Adrenal gland (tissue), 12 donors: ENCODE measurements around the gene TIGD1. TPM values are rescaled to one million over a fixed set of nuclear protein-coding genes. Genes with fewer than 3 reads are reported as not detected.

Experiments
- DNase-seq, 7 donors: peaks; one replicate each; pipeline ENCODE4 v3.0.0-alpha.2; 2019 to 2020
- H3K27ac ChIP-seq, 5 donors: fragments of 200-600 bp; sonication (generic) in 4 of 5; 1 replicate in 3 of 5; 2 replicates in 2 of 5; pipeline versions ENCODE4 v1.5.1 to v1.8.0; 2016 to 2020; ENCODE audit warnings: mild to moderate bottlenecking in 1 of 5
- H3K27me3 ChIP-seq: fragments of 200-600 bp; 2 replicates; pipeline ENCODE4 v1.8.0; 2021
- H3K36me3 ChIP-seq, 2 donors: fragments of 200-600 bp; replicated peaks in 1 of 2; 1 replicate in 1 of 2; 2 replicates in 1 of 2; pipeline versions ENCODE4 v1.5.1 to v1.8.0; 2018 to 2022
- H3K4me1 ChIP-seq, 2 donors: fragments of 200-600 bp; replicated peaks in 1 of 2; 1 replicate in 1 of 2; 2 replicates in 1 of 2; pipeline versions ENCODE4 v1.5.1 to v1.8.0; 2018 to 2021
- H3K4me3 ChIP-seq, 4 donors: fragments of 200-600 bp; sonication (generic) in 3 of 4; one replicate each; pipeline ENCODE4 v1.5.1; 2016 to 2018
- H3K9me3 ChIP-seq, 3 donors: fragments of 200-600 bp; sonication (generic) in 1 of 3; replicated peaks in 1 of 3; 1 replicate in 2 of 3; 2 replicates in 1 of 3; pipeline versions ENCODE4 v1.5.1 to v1.8.0; 2016 to 2021
- CTCF ChIP-seq, 6 experiments: fragments of 450-650 bp in 4 of 6; fragments of 200-600 bp in 2 of 6; sonication (generic) in 1 of 6; IDR thresholded peaks; 1 replicate in 5 of 6; 2 replicates in 1 of 6; pipeline versions ENCODE4 v1.5.1 to v1.8.0; 2016 to 2021; ENCODE audit warnings: antibody characterized with exemption in 6 of 6, mild to moderate bottlenecking in 2 of 6, moderate library complexity in 1 of 6
- POLR2A ChIP-seq, 2 donors: fragments of 450-650 bp; IDR thresholded peaks; one replicate each; pipeline ENCODE4 v1.6.1; 2017; ENCODE audit warnings: antibody characterized with exemption in 2 of 2, mild to moderate bottlenecking in 2 of 2, moderate library complexity in 1 of 2
- WGBS, 4 donors: extraction: QIAGEN DNeasy Blood & Tissue Kit in 2 of 4; methylation state at CpG; one replicate each; pipeline versions ENCODE4 v1.1.5 to v1.1.7; 2013 to 2017; 5-methylcytosine and 5-hydroxymethylcytosine counted together
- intact Hi-C, 2 donors: fragments of 100-400 bp; cut with DNase I; formaldehyde crosslinking; loops; one replicate each; pipeline versions ENCODE4 v1.14.1 to v1.15.0; 2022 to 2023
- polyA plus RNA-seq, 3 donors: library from polyadenylated mRNA; stranded (reverse); fragments of 200-250 nt in 2 of 3; fragments of 350-450 nt in 1 of 3; fragmentation: Illumina TruSeq in 1 of 3; extraction: RNeasy Lipid Tissue Mini Kit (QIAGEN cat#74804) in 1 of 3; gene quantifications; one replicate each; pipeline ENCODE4 v1.2.3, GENCODE V29; 2013 to 2014
- total RNA-seq, 9 donors: library from RNA; depleted of rRNA in 4 of 9; stranded (reverse); fragments of >200 nt in 4 of 9; fragments of 120-200 nt in 1 of 9; fragmentation: NEBNext Ultra II Directional in 1 of 9; extraction: Animal tissue kit (Norgen Biotek cat#: 25700) in 1 of 9; gene quantifications; one replicate each; pipeline versions ENCODE4 v1.1.0 to v1.2.4, GENCODE V29; 2013 to 2023
- donor health status: healthy with polysubstance abuse.
- donor health status: Bipolar disorder and iron deficiency.
- donor health status: DM: yes; HTN: yes; CAD: no.
- donor health status: DM: no; HTN: no; CAD: no.
- donor health status: DM: no; HTN: no; CAD: no.
- donor health status: DM: yes; HTN: yes; CAD: no.

TIGD1 gene
- total and polyA plus RNA-seq, 12 donors, result 2.2 to 20.5 (median 4.4) TPM

DNA sequence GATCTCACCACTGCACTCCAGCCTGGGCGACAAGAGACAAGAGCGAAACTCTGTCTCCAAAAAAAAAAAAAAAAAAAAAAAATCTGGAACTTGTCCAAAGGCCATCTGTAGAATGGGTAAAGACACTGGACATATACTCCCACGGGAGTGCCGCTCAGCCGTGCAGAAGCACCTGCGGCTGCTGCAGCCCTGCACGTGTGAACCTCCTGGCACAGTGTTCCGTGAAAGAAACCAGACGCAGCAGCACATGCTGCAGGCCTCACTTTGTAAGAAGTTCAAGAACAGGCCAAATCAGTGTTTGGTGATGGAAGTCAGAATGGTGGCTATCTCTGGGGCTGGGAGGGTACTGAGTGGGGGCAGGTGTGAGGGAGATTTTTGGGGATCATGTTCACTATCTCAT, 17.9 kb downstream of the TIGD1 start:
- peak in 1 of 7 donors; percentile 6 for DNase-seq
- Histone ChIP-seq H3K9me3 (no peaks in the 10 kb centered on the region), H3K27me3 (peaks cover 5% of the 10 kb centered on the region), H3K27ac (no peak overlapping the region), H3K4me1 (no peaks in the 10 kb centered on the region), H3K4me3 (no peak overlapping the region), H3K36me3 (no peaks in the 10 kb centered on the region)
- intact Hi-C loops, result no loop called here
- WGBS, 4 donors, result 70 to 83% (median 76%) methylated on average over 9 of the region's 9 CpGs
- TF ChIP-seq POLR2A (IDR thresholded peaks at IDR 0.05) (no peak), CTCF (IDR thresholded peaks at IDR 0.05) (no peak)

- DNase-seq, result peak in 1 of 7 donors; percentile 28
- TF ChIP-seq CTCF (IDR thresholded peaks at IDR 0.05) (no peak), POLR2A (IDR thresholded peaks at IDR 0.05) (no peak)
- Histone ChIP-seq H3K27me3 (no peaks in the 10 kb centered on the region), H3K9me3 (no peaks in the 10 kb centered on the region), H3K27ac (no peak overlapping the region), H3K4me1 (no peaks in the 10 kb centered on the region), H3K4me3 (no peak overlapping the region), H3K36me3 (no peaks in the 10 kb centered on the region)
- intact Hi-C loops, result no loop called here
- WGBS, 4 donors, result 62 to 67% (median 63%) methylated on average over 7 to 9 of the region's 9 CpGs; no CpG with 5 or more reads in 1 of the 4 donors
These were observed 19.6 kb downstream of the TIGD1 start for GRCh38 chr2:232530626-232531260.

DNA sequence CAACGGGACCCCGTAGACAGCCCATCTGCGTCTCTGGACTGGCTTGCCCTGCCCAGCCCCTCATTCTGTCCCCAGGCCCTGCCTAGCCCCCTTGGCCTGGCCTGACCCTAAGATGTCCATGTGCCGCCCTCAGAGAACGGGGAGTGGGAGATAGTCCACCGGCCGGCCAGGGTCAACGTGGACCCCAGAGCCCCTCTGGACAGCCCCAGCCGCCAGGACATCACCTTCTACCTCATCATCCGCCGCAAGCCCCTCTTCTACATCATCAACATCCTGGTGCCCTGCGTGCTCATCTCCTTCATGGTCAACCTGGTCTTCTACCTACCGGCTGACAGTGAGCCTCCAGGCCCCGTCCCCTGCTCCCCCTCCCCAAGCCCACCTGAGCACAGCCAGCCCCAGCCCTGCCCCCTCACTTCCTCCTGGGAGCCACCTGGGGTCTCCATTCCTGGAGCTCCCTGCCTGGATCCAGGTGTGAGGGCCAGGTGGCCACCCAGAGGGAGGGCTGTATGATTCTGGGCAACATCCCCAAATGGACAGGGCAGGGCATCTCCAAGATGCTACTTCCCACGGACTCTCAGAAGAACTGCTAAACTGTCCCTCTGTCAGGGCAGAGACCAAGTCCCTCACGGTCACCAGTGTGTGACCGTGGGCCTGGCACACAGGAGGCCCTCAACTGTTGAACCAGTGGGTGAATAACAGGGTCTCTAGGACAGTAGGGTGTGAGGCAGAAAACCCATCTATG, 20.4 kb downstream of the TIGD1 start:
- Histone ChIP-seq H3K4me1 (peaks cover 6 to 7% of the 10 kb centered on the region in 2 donors), H3K36me3 (no peaks in the 10 kb centered on the region), H3K4me3 (no peak overlapping the region), H3K9me3 (no peaks in the 10 kb centered on the region), H3K27ac (no peak overlapping the region), H3K27me3 (no peaks in the 10 kb centered on the region)
- no peak for TF ChIP-seq CTCF (IDR thresholded peaks at IDR 0.05)
- no peak for TF ChIP-seq POLR2A (IDR thresholded peaks at IDR 0.05)
- no peak for DNase-seq
- WGBS, 4 donors, result 85 to 95% (median 89%) methylated on average over 12 to 17 of the region's 17 CpGs
- intact Hi-C loops, result loop anchor here in 1 of 2 donors (10.0 kb wide), 1 partner anchor 625 kb away; no protein-coding TSS in a partner anchor

GRCh38 chr2:232528746-232529460, 21.5 kb downstream of the TIGD1 start:
- H3K36me3 ChIP-seq, result no peaks in the 10 kb centered on the region
- no peak overlapping the region for H3K4me3 ChIP-seq
- no peak for DNase-seq
- peaks cover 9% of the 10 kb centered on the region for H3K27me3 ChIP-seq
- no peaks in the 10 kb centered on the region for H3K9me3 ChIP-seq
- H3K27ac ChIP-seq, result no peak overlapping the region
- TF ChIP-seq CTCF (IDR thresholded peaks at IDR 0.05), result no peak
- no peak for TF ChIP-seq POLR2A (IDR thresholded peaks at IDR 0.05)
- peaks cover 7 to 10% of the 10 kb centered on the region in 2 donors for H3K4me1 ChIP-seq
- intact Hi-C loops, result loop anchor here in 1 of 2 donors (10.0 kb wide), 1 partner anchor 624 kb away; no protein-coding TSS in a partner anchor
- 75 to 94% (median 80%) methylated on average over 3 to 11 of the region's 11 CpGs for WGBS, 4 donors
